HepG2 (cell line): Measurements from ENCODE around the gene PRADC1. TPM values are rescaled to one million over a fixed set of nuclear protein-coding genes. Genes with fewer than 3 reads are reported as not detected.

Experiments
- ARID2 ChIP-seq: sonication (generic); formaldehyde crosslinking; IDR thresholded peaks from 2 replicates; pipeline ENCODE4 v1.8.1; 2022; ENCODE audit warnings: mild to moderate bottlenecking, missing genetic modification reagents, borderline replicate concordance
- ESRRA ChIP-seq: sonication (generic); formaldehyde crosslinking; IDR thresholded peaks from 2 replicates; pipeline ENCODE4 v1.5.1; 2020; ENCODE audit warnings: mild to moderate bottlenecking, low read depth, missing genetic modification reagents
- GATAD2A ChIP-seq: IDR thresholded peaks from 2 replicates; pipeline ENCODE4 v1.6.1; 2016
- GZF1 ChIP-seq: sonication (generic); formaldehyde crosslinking; IDR thresholded peaks from 2 replicates; pipeline ENCODE4 v1.5.1; 2020; ENCODE audit warnings: mild to moderate bottlenecking, missing genetic modification reagents
- JARID2 ChIP-seq: sonication (generic); formaldehyde crosslinking; IDR thresholded peaks from 2 replicates; pipeline ENCODE4 v1.8.1; 2023; ENCODE audit warnings: missing genetic modification reagents, inconsistent platforms; ENCODE audit not compliant: insufficient replicate concordance
- KAT2B ChIP-seq: fragments of 150-350 bp; IDR thresholded peaks from 2 replicates; pipeline ENCODE4 v1.6.1; 2014; ENCODE audit warnings: low read depth, low read length, borderline replicate concordance
- KDM4B ChIP-seq: sonication (generic); formaldehyde crosslinking; IDR thresholded peaks from 2 replicates; pipeline ENCODE4 v1.4.0; 2020; ENCODE audit warnings: missing genetic modification reagents
- MTF2 ChIP-seq: sonication (generic); formaldehyde crosslinking; IDR thresholded peaks from 2 replicates; pipeline ENCODE4 v1.5.0; 2020; ENCODE audit warnings: missing genetic modification reagents, borderline replicate concordance
- MYNN ChIP-seq: sonication (generic); formaldehyde crosslinking; IDR thresholded peaks from 2 replicates; pipeline ENCODE4 v1.4.0; 2020; ENCODE audit warnings: mild to moderate bottlenecking, low read depth, missing genetic modification reagents
- NR3C1 ChIP-seq: sonication (generic); formaldehyde crosslinking; IDR thresholded peaks from 2 replicates; pipeline ENCODE4 v1.4.0; 2020; ENCODE audit warnings: missing genetic modification reagents
- PCBP2 ChIP-seq: fragments of 200-400 bp; formaldehyde crosslinking; optimal IDR thresholded peaks from 2 replicates; pipeline ENCODE3; 2018; ENCODE audit warnings: low read length, low read depth; ENCODE audit not compliant: poor library complexity, severe bottlenecking
- PHB2 ChIP-seq: fragments of 450-650 bp; IDR thresholded peaks from 2 replicates; pipeline ENCODE4 v1.6.1; 2018; ENCODE audit not compliant: partially characterized antibody
- RBM39 ChIP-seq: fragments of 200-400 bp; formaldehyde crosslinking; IDR thresholded peaks from one replicate; pipeline ENCODE4 v1.6.1; 2018; ENCODE audit warnings: antibody characterized with exemption, mild to moderate bottlenecking, low read depth, low read length; ENCODE audit not compliant: poor library complexity, severe bottlenecking
- RORA ChIP-seq: sonication (generic); formaldehyde crosslinking; IDR thresholded peaks from 2 replicates; pipeline ENCODE4 v1.5.0; 2020; ENCODE audit warnings: mild to moderate bottlenecking, missing genetic modification reagents, moderate library complexity
- SIN3B ChIP-seq: fragments of 150-350 bp; IDR thresholded peaks from 2 replicates; pipeline ENCODE4 v1.6.1; 2014; ENCODE audit warnings: low read length
- SIX1 ChIP-seq: sonication (generic); formaldehyde crosslinking; IDR thresholded peaks from 2 replicates; pipeline ENCODE4 v1.4.0; 2020; ENCODE audit warnings: missing genetic modification reagents, borderline replicate concordance
- TGIF2 ChIP-seq: IDR thresholded peaks from 2 replicates; pipeline ENCODE4 v1.6.1; 2016; ENCODE audit warnings: control low read depth, missing compliant biosample characterization
- XRCC5 ChIP-seq: fragments of 200-400 bp; formaldehyde crosslinking; optimal IDR thresholded peaks from 2 replicates; pipeline ENCODE3; 2017; ENCODE audit warnings: mild to moderate bottlenecking, low read length
- ZBTB20 ChIP-seq: sonication (generic); formaldehyde crosslinking; IDR thresholded peaks from 2 replicates; pipeline ENCODE4 v1.8.1; 2023; ENCODE audit warnings: missing genetic modification reagents, low read depth, mild to moderate bottlenecking, borderline replicate concordance
- ZBTB37 ChIP-seq: sonication (generic); formaldehyde crosslinking; IDR thresholded peaks from 2 replicates; pipeline ENCODE4 v1.4.0; 2020; ENCODE audit warnings: mild to moderate bottlenecking, missing genetic modification reagents
- ZBTB49 ChIP-seq: sonication (generic); formaldehyde crosslinking; IDR thresholded peaks from 2 replicates; pipeline ENCODE4 v1.4.0; 2020; ENCODE audit warnings: missing genetic modification reagents, borderline replicate concordance
- ZFP1 ChIP-seq: IDR thresholded peaks from 2 replicates; pipeline ENCODE4 v1.6.1; 2016
- ZNF263 ChIP-seq: sonication (generic); formaldehyde crosslinking; IDR thresholded peaks from 2 replicates; pipeline ENCODE4 v1.4.0; 2020; ENCODE audit warnings: missing genetic modification reagents
- ZNF343 ChIP-seq: sonication (generic); formaldehyde crosslinking; IDR thresholded peaks from 2 replicates; pipeline ENCODE4 v1.4.0; 2020; ENCODE audit warnings: mild to moderate bottlenecking, missing genetic modification reagents
- ZNF430 ChIP-seq: sonication (generic); formaldehyde crosslinking; IDR thresholded peaks from 2 replicates; pipeline ENCODE4 v1.9.0; 2021; ENCODE audit warnings: mild to moderate bottlenecking, missing genetic modification reagents
- ZNF432 ChIP-seq: sonication (generic); formaldehyde crosslinking; IDR thresholded peaks from 2 replicates; pipeline ENCODE4 v1.5.0; 2020; ENCODE audit warnings: missing genetic modification reagents, mild to moderate bottlenecking, borderline replicate concordance
- ZNF543 ChIP-seq: sonication (generic); formaldehyde crosslinking; IDR thresholded peaks from 2 replicates; pipeline ENCODE4 v1.4.0; 2020; ENCODE audit warnings: mild to moderate bottlenecking, missing genetic modification reagents
- ZNF556 ChIP-seq: sonication (generic); formaldehyde crosslinking; IDR thresholded peaks from 2 replicates; pipeline ENCODE4 v1.4.0; 2020; ENCODE audit warnings: mild to moderate bottlenecking, missing genetic modification reagents, borderline replicate concordance
- ZNF879 ChIP-seq: sonication (generic); formaldehyde crosslinking; IDR thresholded peaks from 2 replicates; pipeline ENCODE4 v1.8.1; 2023; ENCODE audit warnings: missing genetic modification reagents
- ZNF891 ChIP-seq: sonication (generic); formaldehyde crosslinking; IDR thresholded peaks from 2 replicates; pipeline ENCODE4 v1.5.0; 2020; ENCODE audit warnings: mild to moderate bottlenecking, missing genetic modification reagents
- ZSCAN21 ChIP-seq: sonication (generic); formaldehyde crosslinking; IDR thresholded peaks from 2 replicates; pipeline ENCODE4 v1.8.0; 2022; ENCODE audit warnings: mild to moderate bottlenecking, missing genetic modification reagents, moderate library complexity, borderline replicate concordance
- polyA plus RNA-seq, 8 experiments: library from polyadenylated mRNA; depleted of rRNA in 3 of 8; stranded (reverse) in 7 of 8; unstranded in 1 of 8; fragments of >200 nt; fragmentation: Illumina TruSeq in 4 of 8; extraction: Trizol in 4 of 8; gene quantifications; 2 replicates each; pipeline versions ENCODE4 v1.2.1 to v1.2.3, GENCODE V29; 2011 to 2016; ENCODE audit warnings: low read depth in 4 of 8, missing spikeins in 1 of 8, mixed read lengths in 1 of 8; ENCODE audit not compliant: insufficient read depth in 1 of 8
- total RNA-seq, 5 experiments: library from RNA; depleted of rRNA; stranded (reverse); fragments of >200 nt; fragmentation: Illumina TruSeq; extraction: Trizol; gene quantifications; 2 replicates each; pipeline ENCODE4 v1.2.3, GENCODE V29; 2016; ENCODE audit warnings: low read depth in 1 of 5

Gene PRADC1
- total and polyA plus RNA-seq, 2 of the 13 experiments (the other 11 are each of a cell fraction or from before 2014, with no cell fraction given) = 12.1 to 37.2 TPM

DNA sequence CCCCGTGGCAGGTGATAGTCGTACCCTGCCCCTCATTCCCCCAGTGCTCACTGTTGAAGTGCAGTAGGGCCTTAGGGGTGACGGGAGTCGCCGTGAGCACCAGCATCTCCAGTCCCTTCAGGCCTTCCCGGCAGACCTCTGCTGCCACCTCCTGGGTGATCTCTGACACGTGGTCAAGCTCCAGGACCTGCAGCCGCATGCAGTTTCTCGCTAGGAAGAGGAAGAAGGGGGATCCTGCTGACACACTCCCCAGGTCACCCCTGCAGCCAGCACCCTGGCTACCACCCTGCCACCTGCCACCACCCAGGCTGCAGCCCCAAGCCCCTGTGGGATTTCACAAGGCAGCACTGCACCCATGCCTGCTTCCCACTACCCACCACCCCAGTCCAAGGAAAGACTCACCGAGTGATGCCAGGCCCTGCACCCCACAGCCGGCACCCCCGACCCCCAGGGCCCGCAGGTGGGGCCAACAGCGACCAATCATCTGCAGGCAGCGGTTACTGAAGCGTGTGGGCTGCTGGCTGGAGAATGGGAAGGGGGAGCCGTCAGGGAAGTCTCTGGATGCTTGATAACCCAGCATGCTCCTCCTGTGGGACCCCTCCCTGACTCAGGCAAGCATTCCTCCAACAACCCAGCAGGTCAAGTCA is 27.4 kb upstream of the PRADC1 start (continued):
- no peak for TF ChIP-seq JARID2
- no peak for TF ChIP-seq ARID2 (CRISPR knock-in tag)
- TF ChIP-seq PCBP2 = no peak
- TF ChIP-seq TGIF2 (CRISPR knock-in tag) = 0 out of 2 replicates have a peak, but pooled peaks have one; percentile 55
- TF ChIP-seq ZNF891 (CRISPR knock-in tag) = no peak
- no peak for TF ChIP-seq KDM4B (CRISPR knock-in tag)
- TF ChIP-seq ZNF556 (CRISPR knock-in tag) = no peak
- TF ChIP-seq RORA (CRISPR knock-in tag) = no peak
- TF ChIP-seq GZF1 = no peak
- no peak for TF ChIP-seq ZNF343 (CRISPR knock-in tag)
- TF ChIP-seq SIN3B = no peak
- no peak for TF ChIP-seq KAT2B
- TF ChIP-seq ZNF879 (CRISPR knock-in tag) = no peak
- TF ChIP-seq ZFP1 (CRISPR knock-in tag) = no peak
- TF ChIP-seq RBM39 = no peak
- TF ChIP-seq ZNF263 = peak; percentile 59; the same call in 1 of the 2 replicates
- TF ChIP-seq MYNN (CRISPR knock-in tag) = no peak
- TF ChIP-seq ZNF430 (CRISPR knock-in tag) = no peak
- TF ChIP-seq GATAD2A (CRISPR knock-in tag) = no peak
- TF ChIP-seq ZSCAN21 = no peak
- TF ChIP-seq NR3C1 (CRISPR knock-in tag) = no peak
- 0 out of 2 replicates have a peak, but pooled peaks have one; percentile 57 for TF ChIP-seq MTF2
- no peak for TF ChIP-seq ZBTB49
- TF ChIP-seq ESRRA (CRISPR knock-in tag) = no peak
- peak; percentile 64 for TF ChIP-seq XRCC5
- TF ChIP-seq PHB2 = no peak
- TF ChIP-seq SIX1 (CRISPR knock-in tag) = no peak
- no peak for TF ChIP-seq ZBTB20 (CRISPR knock-in tag)
- TF ChIP-seq ZBTB37 (CRISPR knock-in tag) = no peak
- no peak for TF ChIP-seq ZNF432
- TF ChIP-seq ZNF543 (CRISPR knock-in tag) = no peak
